ENCODE data around the gene QPCTL. TPM values are rescaled to one million over a fixed set of nuclear protein-coding genes. Genes with fewer than 3 reads are reported as not detected.

QPCTL gene
- total RNA-seq, 1 experiment from 2014 or later: 13.7 TPM

GRCh38 chr19:45650722-45651121 lies 41.7 kb upstream of the QPCTL start:
- Histone ChIP-seq H4K8ac (replicated peaks; ENCODE audit: insufficient read length, low read depth, low read length) (no peak overlapping the region), H3K56ac (ENCODE audit: insufficient read length, low read depth, low read length) (no peak overlapping the region), H3K4me1 (ENCODE audit: insufficient read depth, low read length) (no peaks in the 10 kb centered on the region), H3K23ac (ENCODE audit: insufficient read length, low read depth, low read length) (no peak overlapping the region), H4K20me1 (ENCODE audit: control insufficient read depth, insufficient read depth, insufficient read length) (no peaks in the 10 kb centered on the region), H3K9me3 (ENCODE audit: control insufficient read depth, low read depth, low read length) (no peaks in the 10 kb centered on the region), H4K91ac (ENCODE audit: insufficient read length, low read depth, low read length) (no peak overlapping the region), H2BK12ac (ENCODE audit: insufficient read length, low read depth, low read length) (no peak overlapping the region), H3K79me2 (ENCODE audit: insufficient read depth, low read length) (no peaks in the 10 kb centered on the region), H3K4ac (ENCODE audit: low read depth, low read length) (no peak overlapping the region), H2AFZ (ENCODE audit: low read length) (no peak overlapping the region), H3K18ac (ENCODE audit: insufficient read length, low read depth, low read length) (no peak overlapping the region), H3K9ac (ENCODE audit: extremely low read depth, insufficient read length, low read length) (no peak overlapping the region), H3K14ac (ENCODE audit: insufficient read depth, low read length) (no peak overlapping the region), H3T11ph (ENCODE audit: low read length) (no peak overlapping the region), H3K27ac (ENCODE audit: insufficient read length, low read depth, low read length) (no peak overlapping the region), H3K79me1 (ENCODE audit: insufficient read depth, low read depth, low read length, poor library complexity, severe bottlenecking) (no peaks in the 10 kb centered on the region), H2BK20ac (ENCODE audit: low read depth, low read length, poor library complexity, severe bottlenecking) (no peak overlapping the region), H2BK5ac (ENCODE audit: insufficient read length, low read length) (no peak overlapping the region), H3K4me2 (ENCODE audit: insufficient read depth, insufficient read length, low read length) (no peak overlapping the region), H4K5ac (ENCODE audit: insufficient read length, low read depth, low read length) (no peak overlapping the region), H2BK15ac (ENCODE audit: low read depth, low read length) (no peak overlapping the region), H2BK120ac (ENCODE audit: low read depth, low read length, poor library complexity, severe bottlenecking) (no peak overlapping the region), H3K27me3 (ENCODE audit: insufficient read depth, low read length) (no peaks in the 10 kb centered on the region), H3K23me2 (ENCODE audit: insufficient read length, low read depth, low read length, poor library complexity, severe bottlenecking) (no peaks in the 10 kb centered on the region), H2AK5ac (ENCODE audit: insufficient read length, low read length) (no peak overlapping the region)
- no peak overlapping the region for H3K27ac Mint-ChIP-seq
- no peak overlapping the region for H3K4me3 Mint-ChIP-seq
- H3K9me3 Mint-ChIP-seq: peaks cover 3 to 6% of the 10 kb centered on the region in 2 experiments; a peak in 3 of 5 replicates
- no peak for DNase-seq
- TF ChIP-seq, protein P1, sequence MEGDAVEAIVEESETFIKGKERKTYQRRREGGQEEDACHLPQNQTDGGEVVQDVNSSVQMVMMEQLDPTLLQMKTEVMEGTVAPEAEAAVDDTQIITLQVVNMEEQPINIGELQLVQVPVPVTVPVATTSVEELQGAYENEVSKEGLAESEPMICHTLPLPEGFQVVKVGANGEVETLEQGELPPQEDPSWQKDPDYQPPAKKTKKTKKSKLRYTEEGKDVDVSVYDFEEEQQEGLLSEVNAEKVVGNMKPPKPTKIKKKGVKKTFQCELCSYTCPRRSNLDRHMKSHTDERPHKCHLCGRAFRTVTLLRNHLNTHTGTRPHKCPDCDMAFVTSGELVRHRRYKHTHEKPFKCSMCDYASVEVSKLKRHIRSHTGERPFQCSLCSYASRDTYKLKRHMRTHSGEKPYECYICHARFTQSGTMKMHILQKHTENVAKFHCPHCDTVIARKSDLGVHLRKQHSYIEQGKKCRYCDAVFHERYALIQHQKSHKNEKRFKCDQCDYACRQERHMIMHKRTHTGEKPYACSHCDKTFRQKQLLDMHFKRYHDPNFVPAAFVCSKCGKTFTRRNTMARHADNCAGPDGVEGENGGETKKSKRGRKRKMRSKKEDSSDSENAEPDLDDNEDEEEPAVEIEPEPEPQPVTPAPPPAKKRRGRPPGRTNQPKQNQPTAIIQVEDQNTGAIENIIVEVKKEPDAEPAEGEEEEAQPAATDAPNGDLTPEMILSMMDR (conservative IDR thresholded peaks at IDR 0.05): no peak
- H3K27me3 Mint-ChIP-seq (ENCODE audit: low read depth): peaks cover 10% of the 10 kb centered on the region
- no peaks in the 10 kb centered on the region for H3K36me3 Mint-ChIP-seq (ENCODE audit: insufficient read depth in 1 of 3, low read depth in 3 of 3)
- peaks cover 12 to 15% of the 10 kb centered on the region in 2 experiments for H3K4me1 Mint-ChIP-seq
- no CpG with 5 or more reads among the region's 3 CpGs for WGBS (ENCODE audit: extremely low coverage, insufficient read length, low lambda C conversion rate)
